Measurements from ENCODE around the gene SLC25A27.
A peak's percentile ranks its signal among the peaks of the same experiment; 100 is the strongest.

SLC25A27 gene

GRCh38 chr6:46651816-46652215 lies 959 bp upstream of the SLC25A27 start:
- DNase-seq = no peak

GRCh38 chr6:46652232-46652602 lies 558 bp upstream of the SLC25A27 start:
- no peak for DNase-seq

GRCh38 chr6:46653439-46654195 lies 842 bp downstream of the SLC25A27 start:
- no peak for DNase-seq

- no peak for DNase-seq
Observed at GRCh38 chr6:46655803-46656202, 3.0 kb downstream of the SLC25A27 start.

DNA sequence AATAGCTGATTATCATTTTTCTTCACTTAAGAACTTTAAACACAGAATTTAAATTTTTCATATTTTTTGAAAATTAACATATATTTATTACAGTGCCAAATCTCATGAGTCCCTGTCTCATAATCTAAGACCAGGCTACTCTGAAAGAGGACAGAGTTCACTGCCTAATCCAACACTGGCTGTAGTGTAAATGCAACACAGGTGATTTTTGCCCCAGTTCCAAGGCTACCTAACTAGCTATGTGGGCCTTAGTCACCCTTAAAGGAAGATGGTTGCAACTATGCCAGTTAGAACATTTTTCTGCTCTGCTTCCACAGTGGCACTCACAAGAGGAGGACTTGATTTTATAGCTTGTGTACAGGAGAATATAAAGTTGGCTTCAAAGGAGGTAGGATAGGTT lies 4.9 kb downstream of the SLC25A27 start:
- DNase-seq = no peak

- DNase-seq = no peak
Observed at GRCh38 chr6:46661483-46661882, 8.7 kb downstream of the SLC25A27 start.

- no peak for DNase-seq
Observed at GRCh38 chr6:46667377-46667776, 14.6 kb downstream of the SLC25A27 start.

GRCh38 chr6:46674410-46674809 lies 21.6 kb downstream of the SLC25A27 start:
- DNase-seq = peak; percentile 5

DNA sequence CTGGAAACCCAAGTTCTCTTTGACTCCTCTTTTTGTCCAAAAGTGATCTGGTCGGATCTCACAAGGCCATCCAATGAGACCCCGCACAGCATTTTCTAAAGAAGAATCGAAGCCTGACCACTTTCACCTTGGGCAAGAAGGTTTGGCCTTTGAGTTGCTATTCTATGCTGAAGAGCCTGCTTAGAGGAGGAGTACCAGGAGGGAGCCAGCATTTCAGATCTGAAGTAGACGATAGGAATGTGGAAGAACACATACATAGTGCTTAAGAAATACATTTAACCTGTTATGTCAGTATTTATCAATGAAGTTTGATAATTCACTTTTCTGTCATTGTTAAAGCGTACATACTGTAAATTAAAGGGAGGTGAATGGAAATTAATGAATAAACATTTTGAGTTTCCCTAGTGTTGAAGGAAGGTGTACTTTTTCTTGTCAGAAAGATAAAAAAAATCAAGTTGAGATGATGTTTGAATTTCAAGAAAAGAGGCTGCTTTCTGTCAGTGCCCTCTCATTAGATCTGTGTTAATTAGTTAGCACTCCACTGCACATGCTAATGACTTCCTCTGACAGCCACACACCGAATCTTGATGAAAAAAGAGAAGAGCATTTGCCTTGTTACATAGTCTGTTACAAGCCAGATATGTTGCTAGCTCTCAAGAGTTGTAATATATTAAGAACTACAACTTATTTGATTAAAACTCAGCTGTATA lies 24.0 kb downstream of the SLC25A27 start:
- no peak for DNase-seq

DNA sequence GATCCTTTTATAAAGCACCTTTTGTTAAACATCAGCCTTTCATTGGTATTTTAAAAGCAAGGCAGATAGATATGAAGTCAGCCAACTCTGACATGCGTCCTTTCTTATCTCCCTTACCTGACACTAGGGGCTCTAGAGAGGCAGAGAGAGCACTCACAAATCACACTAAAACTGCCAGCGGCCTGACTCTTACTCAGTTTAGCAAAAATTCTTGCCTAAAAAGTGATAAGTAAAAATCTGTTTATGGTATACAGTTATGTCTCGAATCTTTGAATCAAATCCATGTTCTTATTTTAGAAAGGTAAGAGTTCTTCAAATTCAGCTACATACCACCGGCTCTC lies 24.5 kb downstream of the SLC25A27 start:
- DNase-seq = no peak

GRCh38 chr6:46684771-46685170 lies 32.0 kb downstream of the SLC25A27 start:
- DNase-seq = no peak

DNA sequence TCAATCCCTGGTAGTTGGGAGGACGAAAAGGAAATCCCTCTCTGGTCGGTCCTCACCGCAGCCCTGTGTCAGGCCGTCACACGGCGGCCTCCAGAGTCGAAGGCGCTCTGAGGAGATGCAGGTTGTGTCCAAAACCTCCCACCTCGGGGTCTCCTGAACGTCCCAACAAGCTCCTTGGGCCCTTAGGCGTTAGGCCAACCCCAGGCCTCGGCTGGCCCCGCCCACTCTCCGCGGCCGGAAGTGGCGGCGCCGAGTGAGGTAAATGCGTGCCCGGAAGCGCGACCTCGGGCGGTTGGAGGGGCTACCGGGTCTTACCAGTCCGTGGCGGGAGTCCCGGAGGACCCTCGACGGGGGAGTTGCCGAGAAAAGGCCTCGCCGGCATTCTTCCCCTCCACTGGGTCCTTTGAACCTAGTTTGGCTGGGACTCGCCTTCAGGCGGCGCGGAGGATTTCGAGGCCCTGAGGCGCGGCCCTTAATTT lies 34.9 kb downstream of the SLC25A27 start, which contains the start of gene TDRD6:
Gene TDRD6 (plus strand): TSS at position 267 of the 479 bp plus-strand sequence. CDS start 244 bp downstream, outside the sequence.
- no peak for DNase-seq

DNA sequence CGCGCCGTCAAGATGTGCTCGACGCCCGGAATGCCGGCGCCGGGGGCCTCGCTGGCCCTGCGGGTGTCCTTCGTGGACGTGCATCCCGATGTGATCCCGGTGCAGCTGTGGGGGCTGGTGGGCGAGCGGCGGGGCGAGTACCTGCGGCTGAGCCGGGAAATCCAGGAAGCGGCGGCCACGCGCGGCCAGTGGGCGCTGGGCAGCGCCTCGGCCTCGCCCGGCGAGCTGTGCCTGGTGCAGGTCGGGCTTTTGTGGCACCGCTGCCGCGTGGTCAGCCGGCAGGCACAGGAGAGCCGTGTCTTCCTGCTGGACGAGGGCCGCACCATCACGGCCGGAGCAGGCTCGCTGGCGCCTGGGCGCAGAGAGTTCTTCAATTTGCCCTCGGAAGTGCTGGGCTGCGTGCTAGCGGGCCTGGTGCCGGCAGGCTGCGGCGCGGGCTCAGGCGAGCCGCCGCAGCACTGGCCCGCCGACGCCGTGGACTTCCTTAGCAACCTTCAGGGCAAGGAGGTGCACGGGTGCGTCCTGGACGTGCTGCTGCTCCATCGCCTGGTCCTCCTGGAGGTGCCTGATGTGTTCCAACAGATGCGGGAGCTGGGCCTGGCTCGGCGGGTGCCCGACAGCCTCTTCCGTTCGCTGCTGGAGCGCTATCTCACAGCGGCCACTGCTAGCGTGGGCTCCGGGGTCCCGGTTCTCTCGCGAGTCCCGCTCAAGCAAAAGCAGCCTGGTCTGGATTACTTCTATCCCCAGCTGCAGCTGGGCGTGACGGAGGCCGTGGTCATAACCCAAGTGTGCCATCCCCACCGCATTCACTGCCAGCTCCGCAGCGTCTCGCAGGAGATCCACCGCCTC lies 35.6 kb downstream of the SLC25A27 start:
- DNase-seq = no peak

DNA sequence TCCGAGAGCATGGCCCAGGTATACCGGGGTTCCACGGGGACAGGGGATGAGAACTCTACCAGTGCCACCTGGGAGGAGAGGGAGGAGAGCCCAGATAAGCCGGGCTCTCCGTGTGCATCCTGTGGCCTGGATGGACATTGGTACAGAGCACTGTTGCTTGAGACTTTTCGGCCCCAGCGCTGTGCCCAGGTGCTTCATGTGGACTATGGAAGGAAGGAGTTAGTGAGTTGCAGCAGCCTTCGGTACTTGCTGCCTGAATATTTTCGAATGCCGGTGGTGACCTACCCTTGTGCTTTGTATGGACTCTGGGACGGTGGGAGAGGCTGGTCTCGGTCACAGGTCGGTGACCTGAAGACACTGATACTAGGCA lies 36.2 kb downstream of the SLC25A27 start:
- no peak for DNase-seq

- no peak for DNase-seq
Observed at GRCh38 chr6:46689657-46690056, 36.9 kb downstream of the SLC25A27 start.

DNA sequence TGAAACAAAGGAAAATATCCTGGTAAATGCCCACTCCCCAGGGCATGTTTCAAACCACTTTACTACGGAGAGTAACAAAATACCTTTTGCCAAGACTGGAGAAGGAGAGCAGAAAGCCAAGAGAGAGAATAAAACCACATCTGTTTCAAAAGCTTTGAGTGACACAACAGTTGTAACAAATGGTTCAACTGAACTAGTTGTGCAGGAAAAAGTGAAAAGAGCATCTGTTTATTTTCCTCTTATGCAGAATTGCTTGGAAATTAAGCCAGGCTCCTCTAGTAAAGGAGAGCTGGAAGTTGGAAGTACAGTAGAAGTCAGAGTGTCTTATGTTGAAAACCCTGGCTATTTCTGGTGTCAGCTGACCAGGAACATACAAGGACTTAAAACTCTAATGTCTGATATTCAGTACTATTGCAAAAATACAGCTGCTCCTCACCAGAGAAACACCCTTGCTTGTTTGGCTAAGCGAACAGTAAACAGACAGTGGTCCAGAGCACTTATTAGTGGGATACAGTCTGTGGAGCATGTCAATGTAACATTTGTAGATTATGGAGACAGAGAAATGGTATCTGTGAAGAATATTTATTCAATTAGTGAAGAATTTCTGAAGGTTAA lies 37.5 kb downstream of the SLC25A27 start:
- DNase-seq = no peak

DNA sequence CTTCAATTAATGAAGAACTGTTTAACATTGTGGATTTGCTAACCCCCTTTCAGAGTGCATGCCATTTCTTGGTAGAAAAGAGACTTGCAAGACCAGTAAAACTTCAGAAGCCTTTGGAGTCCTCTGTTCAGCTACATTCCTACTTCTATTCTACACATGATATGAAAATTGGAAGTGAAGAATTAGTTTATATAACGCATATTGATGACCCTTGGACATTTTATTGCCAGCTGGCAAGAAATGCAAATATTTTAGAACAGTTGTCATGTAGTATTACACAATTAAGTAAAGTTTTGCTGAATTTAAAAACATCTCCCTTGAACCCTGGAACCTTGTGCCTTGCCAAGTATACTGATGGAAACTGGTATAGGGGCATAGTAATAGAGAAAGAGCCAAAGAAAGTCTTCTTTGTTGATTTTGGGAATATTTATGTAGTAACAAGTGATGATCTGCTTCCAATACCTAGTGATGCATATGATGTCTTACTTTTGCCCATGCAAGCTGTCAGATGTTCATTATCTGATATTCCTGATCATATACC lies 38.2 kb downstream of the SLC25A27 start:
- no peak for DNase-seq

DNA sequence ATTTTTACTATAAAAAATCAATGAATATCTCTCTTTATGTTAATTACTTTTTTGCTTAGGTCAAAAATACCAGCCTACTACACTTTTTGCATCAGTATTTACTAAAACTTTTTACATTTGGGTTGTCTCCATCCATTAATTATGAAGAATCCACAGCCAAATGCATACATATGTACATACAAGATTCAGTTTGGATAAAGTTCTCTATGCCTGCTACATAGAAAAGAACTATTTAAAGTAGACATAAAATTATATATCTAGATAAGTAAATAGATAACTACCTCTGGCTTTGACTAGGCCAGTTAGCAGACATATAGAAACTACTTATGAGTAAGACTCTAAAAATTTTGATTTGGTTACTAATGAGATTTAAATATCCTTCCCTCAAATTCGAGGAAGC lies 47.2 kb downstream of the SLC25A27 start:
- no peak for DNase-seq

- DNase-seq = peak; percentile 1
Observed at GRCh38 chr6:46704562-46704961, 51.8 kb downstream of the SLC25A27 start.

- DNase-seq = peak; percentile 15
Observed at GRCh38 chr6:46706464-46706863, 53.7 kb downstream of the SLC25A27 start.

DNA sequence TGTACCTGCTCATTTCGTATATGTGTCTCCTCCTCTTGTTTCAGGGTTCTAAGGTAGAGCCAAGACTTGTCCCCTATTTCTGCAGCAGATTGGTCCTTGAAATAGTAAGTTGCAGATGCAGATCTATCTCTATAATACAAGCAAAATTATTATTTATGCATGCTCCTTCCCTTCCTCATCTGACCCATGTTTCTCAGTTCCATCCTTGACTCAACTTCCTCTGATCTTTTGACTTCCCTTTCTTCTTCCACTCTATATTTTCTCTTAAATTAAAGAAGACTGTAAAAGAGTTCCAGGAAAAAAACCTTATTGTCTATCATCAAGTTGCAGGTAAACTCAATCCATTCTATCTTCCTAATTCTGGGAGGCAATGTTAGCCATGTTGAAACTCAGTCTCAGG lies 58.7 kb downstream of the SLC25A27 start:
- no peak for DNase-seq

DNA sequence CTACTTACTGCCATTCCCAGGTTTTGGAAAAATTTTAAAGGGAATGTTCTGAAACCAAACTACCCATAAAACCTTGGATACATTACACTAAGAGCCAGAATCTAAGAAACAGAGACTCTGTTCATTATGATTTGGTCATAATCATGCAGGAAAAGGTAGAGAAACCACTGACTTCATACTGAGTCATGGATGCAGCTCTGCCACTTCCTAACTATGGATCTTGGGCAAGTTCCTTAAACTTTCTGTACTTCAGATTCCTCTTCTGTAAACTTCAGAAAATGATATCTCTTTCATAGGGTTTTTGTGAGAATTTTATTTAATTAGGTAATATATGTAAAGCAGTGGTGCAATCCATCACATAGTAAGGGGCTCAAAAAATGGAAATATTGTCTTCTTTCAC lies 62.4 kb downstream of the SLC25A27 start:
- DNase-seq = no peak

DNA sequence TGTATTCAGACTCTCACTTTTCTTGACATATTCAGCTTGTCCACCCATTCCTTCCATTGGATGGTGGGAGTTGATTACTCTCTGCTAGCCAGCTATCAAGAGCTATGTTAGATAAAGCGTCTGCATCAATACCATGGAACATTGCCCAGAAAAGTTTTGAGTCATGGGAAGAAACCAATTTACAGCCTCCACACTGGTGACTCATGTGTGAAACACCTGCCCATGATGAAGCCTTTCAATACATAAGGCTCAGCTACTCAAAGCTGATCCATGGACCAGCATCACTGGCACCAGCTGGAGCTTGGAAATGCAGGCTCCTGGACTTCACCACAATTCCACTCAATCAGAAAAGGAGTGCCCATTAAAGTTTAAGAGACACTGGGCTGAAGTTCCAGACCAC lies 66.3 kb downstream of the SLC25A27 start:
- DNase-seq = no peak

All from activated CD4-positive, alpha-beta T cell treated with anti-CD3 and anti-CD28 coated beads, Interleukin-2, Interleukin-6, amounts not matched to agents 100 ng/mL and 50 ng/mL, durations not matched to agents 16 hours and 8 hours (primary cell).